GM19468 (cell line): ENCODE data around the gene EFCC1.
A peak's percentile ranks its signal among the peaks of the same experiment; 100 is the strongest.

Source experiments
- ATAC-seq: cut with Tn5 transposase; IDR thresholded peaks from one replicate; pipeline ENCODE4 v1.9.1; 2021; ENCODE audit warnings: mild to moderate bottlenecking, moderate library complexity, moderate number of reproducible peaks; ENCODE audit not compliant: unreplicated experiment; ENCODE audit errors: extremely low read depth

Gene EFCC1

DNA sequence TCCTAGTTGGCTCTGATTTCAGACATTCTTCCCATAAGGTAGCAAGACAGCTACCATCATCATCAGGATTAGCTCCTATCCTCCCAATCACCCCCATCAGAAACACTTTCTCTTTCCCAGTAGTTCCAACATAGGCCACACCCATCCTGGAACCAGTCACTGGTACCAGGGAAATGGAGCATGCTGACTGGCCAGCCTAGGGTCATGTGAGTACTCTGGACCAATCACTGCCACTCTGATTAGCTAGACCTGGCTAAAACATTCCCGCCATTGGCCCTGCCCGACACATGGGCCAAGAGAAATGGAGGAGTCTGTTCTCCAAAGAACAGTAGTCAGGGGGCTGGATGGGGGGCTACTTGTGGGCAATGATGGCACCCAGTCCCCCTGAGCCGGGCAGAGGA, 12.4 kb downstream of the EFCC1 start:
- no peak for ATAC-seq

GRCh38 chr3:129014148-129014547, 13.0 kb downstream of the EFCC1 start:
- ATAC-seq: no peak

DNA sequence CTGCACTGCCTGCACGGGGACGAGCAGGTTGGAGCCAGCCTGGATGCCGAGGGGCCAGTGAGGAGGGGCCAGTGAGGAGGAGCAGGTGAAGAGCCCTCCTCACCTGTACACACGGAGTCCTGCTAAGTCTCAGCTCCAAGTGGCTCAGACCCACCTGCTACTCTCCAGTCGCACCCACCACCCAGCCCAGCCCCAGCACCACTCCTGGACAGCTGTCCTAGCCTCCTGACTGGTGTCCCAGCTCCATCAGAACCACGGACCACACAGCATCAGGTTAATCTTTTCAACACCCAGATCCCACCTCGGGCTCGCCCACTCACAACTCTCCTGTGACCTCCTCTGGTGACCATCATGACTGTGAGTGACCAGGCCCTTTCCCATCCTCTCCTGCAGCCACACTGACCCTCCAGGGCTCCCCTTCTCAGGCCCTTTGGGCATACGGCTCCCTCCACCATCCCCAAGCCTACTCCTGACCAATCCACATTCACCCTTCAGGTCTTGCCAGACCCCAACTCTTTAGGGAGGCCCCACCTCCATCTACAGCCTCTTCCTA, 13.8 kb downstream of the EFCC1 start:
- no peak for ATAC-seq

DNA sequence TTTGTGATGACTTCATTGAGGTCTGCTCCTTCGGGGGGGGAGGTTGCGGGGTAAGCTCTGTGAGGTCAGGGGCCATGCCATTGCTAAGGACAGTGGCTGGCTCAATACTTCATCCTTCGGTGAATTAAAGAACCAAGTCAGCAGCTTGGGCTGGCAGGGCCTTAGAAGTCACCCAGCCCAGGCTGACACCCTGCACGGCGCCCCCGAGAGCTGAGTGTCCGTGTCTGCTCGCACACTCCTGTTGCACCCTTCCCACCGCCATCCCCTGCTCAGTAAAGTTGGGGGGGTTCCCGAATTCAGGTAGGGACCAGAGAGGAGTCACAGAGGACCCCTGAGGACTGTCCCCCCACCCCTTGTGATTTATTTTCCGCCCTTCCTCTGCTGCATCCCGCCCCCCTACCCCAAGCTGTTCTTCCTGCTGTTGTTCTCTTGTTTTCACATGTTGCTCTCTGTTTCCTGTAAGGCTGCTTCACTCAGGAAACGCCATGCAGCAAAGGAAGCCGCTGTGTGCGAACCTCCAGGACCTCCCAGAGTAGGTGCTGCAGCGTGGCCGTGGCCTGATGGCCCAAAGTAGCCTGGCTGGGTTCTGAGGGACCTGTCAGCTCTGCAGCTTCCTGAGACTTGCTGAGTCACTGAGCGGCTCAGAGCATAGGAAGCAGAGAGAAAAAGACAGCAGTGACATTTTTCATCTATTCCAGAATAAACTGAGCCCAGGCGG, 14.4 kb downstream of the EFCC1 start:
- no peak for ATAC-seq

DNA sequence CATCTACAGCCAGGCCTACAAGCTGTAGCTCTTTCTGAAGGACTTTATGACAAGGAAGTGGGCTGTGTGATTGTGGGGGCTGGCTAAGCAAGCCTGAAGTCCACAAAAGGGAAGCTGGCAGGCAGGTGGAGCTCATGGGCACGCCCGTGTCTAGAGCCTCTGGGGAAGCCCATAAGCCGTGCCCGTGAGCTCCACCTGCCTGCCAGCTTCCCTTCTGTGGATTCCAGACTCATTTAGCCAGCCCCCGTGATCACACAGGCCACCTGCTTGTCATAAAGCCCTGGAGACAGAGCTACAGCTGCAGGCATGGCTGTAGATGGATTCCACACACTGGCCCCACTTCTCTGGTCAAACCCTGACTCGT, 15.2 kb downstream of the EFCC1 start:
- ATAC-seq: no peak

- no peak for ATAC-seq
These were observed 15.8 kb downstream of the EFCC1 start for GRCh38 chr3:129016720-129017483.

GRCh38 chr3:129017484-129017899, 16.4 kb downstream of the EFCC1 start:
- no peak for ATAC-seq

- no peak for ATAC-seq
These were observed 17.2 kb downstream of the EFCC1 start for GRCh38 chr3:129018271-129018670.

DNA sequence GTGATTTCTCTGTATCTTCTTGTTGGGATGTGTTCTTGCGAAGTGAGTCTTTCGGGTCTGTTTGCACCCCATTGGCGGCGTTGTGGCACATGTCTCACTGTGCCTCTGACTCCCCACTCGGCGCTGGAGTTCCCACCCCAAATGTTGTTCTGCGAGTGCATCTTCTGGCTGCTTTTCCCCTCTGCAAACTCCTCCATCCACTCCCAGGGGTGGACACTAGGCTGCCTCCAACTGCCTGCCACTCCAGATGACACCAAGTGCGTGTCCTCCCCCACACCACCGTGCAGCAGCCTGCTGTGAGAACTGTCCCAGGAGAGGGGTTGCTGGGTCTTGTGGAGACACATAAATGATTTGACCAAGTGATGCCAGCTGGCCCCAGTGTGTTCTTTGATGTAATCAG, 17.6 kb downstream of the EFCC1 start:
- ATAC-seq: no peak

GRCh38 chr3:129019266-129019665, 18.2 kb downstream of the EFCC1 start:
- no peak for ATAC-seq

DNA sequence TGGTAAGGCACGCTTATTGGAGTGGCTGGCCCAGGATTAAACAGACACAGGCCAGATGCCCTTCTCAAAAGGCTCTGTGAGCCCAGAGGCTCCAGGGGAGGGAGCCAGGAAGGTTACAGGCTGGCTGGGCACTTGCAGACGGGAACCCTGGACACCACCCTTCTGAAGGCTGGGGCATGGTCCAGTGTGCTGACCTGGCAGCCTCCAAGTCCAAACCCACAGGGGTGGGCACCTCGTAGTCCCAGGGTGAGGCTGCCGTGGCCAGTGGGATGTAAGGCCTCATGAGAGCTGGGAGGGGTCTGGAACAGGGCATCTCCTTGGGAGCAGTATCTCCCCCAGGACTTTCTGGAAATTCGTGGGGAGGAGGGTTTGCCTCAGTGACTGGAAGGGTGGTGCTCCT, 19.6 kb downstream of the EFCC1 start:
- no peak for ATAC-seq

GRCh38 chr3:129021140-129021551, 20.0 kb downstream of the EFCC1 start:
- no peak for ATAC-seq

DNA sequence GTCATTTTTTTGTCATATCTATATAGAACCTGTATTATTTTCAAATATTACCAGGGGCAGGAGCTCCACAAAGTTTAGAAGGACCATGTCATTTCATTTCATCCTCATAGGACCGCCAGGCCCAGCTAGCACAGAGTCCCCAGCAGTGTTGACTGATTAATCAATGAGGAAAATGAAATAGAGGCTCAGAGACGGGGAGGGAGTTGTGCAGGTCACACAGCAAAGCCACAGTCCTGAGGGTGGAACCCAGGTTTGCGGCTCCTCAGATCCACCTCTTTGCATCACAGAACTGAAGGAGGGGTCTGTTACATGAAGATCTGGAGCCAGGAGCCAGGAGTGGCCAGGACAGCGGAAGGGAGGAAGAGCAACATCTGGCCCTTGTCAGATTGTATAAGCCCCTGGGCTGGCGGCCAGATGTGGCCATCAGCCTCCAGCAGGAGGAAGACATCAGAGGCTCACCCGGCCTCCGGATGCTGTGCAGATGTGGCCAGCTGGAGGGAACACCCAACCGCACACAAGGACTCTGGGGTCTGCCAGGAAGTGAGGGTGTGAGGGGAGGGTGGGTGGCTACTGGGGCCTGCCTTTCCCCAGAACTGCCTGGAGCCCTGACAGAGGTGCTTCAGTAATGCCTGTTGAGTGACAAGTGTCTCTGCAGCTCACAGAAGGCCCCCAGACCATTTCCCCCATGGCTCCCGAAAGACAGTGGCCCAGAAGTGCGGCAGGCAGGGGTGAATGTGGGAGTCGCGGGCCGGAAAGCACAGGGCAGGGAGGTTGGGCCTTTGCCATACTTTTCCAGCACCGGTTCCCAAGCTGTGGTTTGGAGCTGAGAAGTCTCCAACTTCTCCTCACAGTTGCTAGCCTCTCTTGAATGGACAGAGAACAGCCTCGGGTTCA, 21.3 kb downstream of the EFCC1 start:
- ATAC-seq: no peak

GRCh38 chr3:129023008-129023358, 21.9 kb downstream of the EFCC1 start:
- no peak for ATAC-seq

DNA sequence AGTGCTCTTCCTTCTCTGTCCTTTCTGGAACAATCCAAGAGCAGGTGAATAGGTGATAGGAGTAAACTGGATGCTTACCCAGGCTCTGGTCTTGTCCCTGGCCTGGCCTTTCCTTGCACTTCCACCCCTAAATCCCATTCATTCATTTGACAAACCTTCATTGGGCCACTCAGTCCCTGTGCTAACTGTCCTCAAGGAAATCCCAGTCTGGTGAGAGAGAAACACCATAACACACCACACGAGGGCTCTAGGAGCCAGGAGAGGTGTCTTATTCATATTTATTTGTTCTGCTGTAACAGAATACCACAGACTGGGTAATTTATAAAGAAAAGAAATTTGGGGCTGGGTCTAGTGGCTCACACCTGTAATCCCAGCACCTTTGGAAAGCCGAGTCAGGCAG, 22.8 kb downstream of the EFCC1 start:
- ATAC-seq: no peak

GRCh38 chr3:129025108-129025507, 24.0 kb downstream of the EFCC1 start:
- ATAC-seq: no peak

DNA sequence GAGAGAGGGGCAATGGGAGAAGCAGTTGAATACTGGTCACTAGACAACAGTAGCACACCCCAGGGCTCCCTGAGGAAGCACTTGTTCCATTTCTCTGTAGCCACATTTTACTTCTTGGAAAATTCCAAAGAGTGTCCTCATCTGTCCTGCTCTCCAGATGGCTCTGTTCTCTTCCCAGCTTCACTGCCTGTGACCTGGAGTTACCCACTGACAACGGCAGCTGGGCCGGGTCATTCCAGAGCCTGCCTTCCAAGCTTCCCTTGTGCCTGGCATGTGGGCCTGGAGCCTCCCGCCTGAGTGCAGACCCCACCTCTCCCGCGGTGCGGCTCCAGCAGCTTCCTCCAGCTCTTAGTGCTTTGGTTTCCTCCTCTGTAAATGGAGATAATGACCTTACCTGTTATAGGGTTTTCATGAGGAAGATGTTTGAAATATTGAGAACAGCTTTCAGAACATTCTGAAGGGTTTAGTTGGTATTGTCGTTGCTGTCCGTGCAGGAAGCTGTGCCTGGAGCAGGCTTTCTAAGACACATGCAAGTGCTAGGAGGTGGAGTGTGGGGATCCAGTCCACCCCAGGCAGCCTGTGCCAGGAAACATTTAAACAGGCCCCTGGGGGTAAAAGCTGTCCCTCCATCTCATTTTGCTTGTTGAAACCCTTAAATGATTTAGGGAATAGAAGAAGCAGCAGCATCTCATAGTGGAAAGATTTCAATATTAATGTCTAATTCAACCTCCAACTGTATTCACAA, 24.8 kb downstream of the EFCC1 start:
- ATAC-seq: no peak

DNA sequence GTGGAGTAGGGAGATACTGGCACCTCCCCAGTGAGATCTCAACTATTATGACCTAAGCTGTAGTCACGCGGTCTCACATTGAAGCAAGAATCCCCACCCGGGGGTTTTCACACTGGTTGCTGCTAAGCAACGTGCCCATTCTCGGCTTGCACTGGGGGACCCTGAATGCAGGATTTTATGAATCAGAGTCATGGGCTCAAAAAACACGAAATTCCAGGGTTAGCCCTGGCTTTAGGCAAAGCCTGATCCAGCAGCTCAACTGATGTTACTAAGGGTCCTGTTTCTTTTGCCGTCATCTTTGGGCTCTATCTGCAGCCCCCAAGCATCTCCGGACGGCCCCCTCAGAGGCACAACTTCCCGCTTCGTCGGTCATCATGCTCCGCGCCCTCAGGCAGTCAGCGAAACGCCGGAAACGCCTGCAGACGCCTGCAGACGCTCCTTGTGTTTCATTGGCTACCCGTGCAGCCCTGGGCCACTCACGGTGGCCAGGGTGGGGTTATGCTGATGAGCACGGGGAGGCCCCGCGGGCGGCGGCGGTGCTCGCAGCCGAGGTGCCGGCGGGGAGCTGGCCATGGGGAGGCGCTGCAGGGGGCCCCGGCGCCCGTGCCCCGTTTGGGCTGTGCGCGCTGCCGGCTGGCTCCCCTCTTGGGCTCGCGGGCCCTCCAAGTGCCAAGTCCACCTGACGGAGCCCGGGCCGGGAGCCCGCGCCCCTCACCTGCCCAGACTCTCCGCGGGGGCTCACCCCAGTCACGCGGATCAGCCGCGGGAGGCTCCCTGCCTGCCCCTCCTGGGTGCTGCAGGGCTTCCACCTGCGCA, 25.8 kb downstream of the EFCC1 start:
- ATAC-seq: peak; percentile 98

DNA sequence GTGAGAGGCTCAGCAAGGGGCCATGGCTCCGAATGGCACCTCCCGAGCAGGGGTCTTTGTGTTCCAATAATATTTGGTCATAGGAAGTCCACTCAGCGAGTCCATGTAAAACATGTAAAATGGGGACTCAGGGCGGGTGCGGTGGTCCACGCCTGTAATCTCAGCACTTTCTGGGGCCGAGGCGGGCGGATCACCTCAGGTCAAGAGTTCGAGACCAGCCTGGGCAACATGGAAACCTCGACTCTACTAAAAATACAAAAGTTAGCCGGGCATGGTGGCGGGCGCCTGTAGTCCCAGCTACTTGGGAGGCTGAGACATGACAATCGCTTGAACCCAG, 26.4 kb downstream of the EFCC1 start:
- no peak for ATAC-seq
